K562 (cell line): ENCODE results near the gene ACY1. TPM values are rescaled to one million over a fixed set of nuclear protein-coding genes. Genes with fewer than 3 reads are reported as not detected.

ENCODE experiments used
- ARID4B ChIP-seq: sonication (generic); formaldehyde crosslinking; IDR thresholded peaks from 2 replicates; pipeline ENCODE4 v1.8.0; 2022; ENCODE audit warnings: mild to moderate bottlenecking, missing genetic modification reagents
- ATF7 ChIP-seq: fragments of 450-650 bp; IDR thresholded peaks from 2 replicates; pipeline ENCODE4 v1.7.1; 2014; ENCODE audit warnings: mild to moderate bottlenecking, moderate library complexity
- CBFB ChIP-seq: sonication (generic); formaldehyde crosslinking; IDR thresholded peaks from 2 replicates; pipeline ENCODE4 v1.4.0; 2020; ENCODE audit warnings: mild to moderate bottlenecking, missing genetic modification reagents
- FOXK1 ChIP-seq: sonication (generic); formaldehyde crosslinking; IDR thresholded peaks from 2 replicates; pipeline ENCODE4 v1.8.0; 2022; ENCODE audit warnings: missing genetic modification reagents, mild to moderate bottlenecking, borderline replicate concordance
- FOXK2 ChIP-seq, 2 experiments: fragments of 450-650 bp; IDR thresholded peaks in 1 of 2; conservative IDR thresholded peaks in 1 of 2; 2 replicates each; pipeline ENCODE4 v1.6.1; 2016; ENCODE audit warnings: low read depth in 2 of 2, mild to moderate bottlenecking in 1 of 2
- FOXO4 ChIP-seq: fragments of 450-650 bp; formaldehyde crosslinking; IDR thresholded peaks from 2 replicates; pipeline ENCODE4 v1.4.0; 2020; ENCODE audit warnings: mild to moderate bottlenecking, moderate library complexity
- GABPB1 ChIP-seq: sonication (generic); formaldehyde crosslinking; IDR thresholded peaks from 2 replicates; pipeline ENCODE4 v1.8.0; 2022; ENCODE audit warnings: mild to moderate bottlenecking, missing genetic modification reagents
- HINFP ChIP-seq: fragments of 450-650 bp; conservative IDR thresholded peaks from 2 replicates; pipeline ENCODE4 v1.6.1; 2016; ENCODE audit warnings: missing genetic modification characterization, low read depth, mild to moderate bottlenecking, control low read depth, missing compliant biosample characterization
- POLR2G ChIP-seq: fragments of 200-400 bp; formaldehyde crosslinking; IDR thresholded peaks from 2 replicates; pipeline ENCODE4 v1.6.1; 2017; ENCODE audit warnings: low read depth, mild to moderate bottlenecking, antibody characterized with exemption, low read length, moderate library complexity
- RAD51 ChIP-seq: fragments of 450-650 bp; IDR thresholded peaks from 2 replicates; pipeline ENCODE4 v1.7.1; 2016; ENCODE audit warnings: low read depth, mild to moderate bottlenecking, borderline replicate concordance
- RBFOX2 ChIP-seq: fragments of 200-400 bp; formaldehyde crosslinking; IDR thresholded peaks from 2 replicates; pipeline ENCODE4 v1.6.1; 2017; ENCODE audit warnings: low read depth, mild to moderate bottlenecking, low read length, moderate library complexity
- RBM15 ChIP-seq: fragments of 200-400 bp; formaldehyde crosslinking; IDR thresholded peaks from 2 replicates; pipeline ENCODE4 v1.6.1; 2018; ENCODE audit warnings: mild to moderate bottlenecking, low read length, moderate library complexity; ENCODE audit not compliant: insufficient read depth
- RNF219 ChIP-seq: fragments of 250-450 bp; sonication (Bioruptor Pico); IDR thresholded peaks from 2 replicates; pipeline ENCODE4 v1.5.0; 2022; ENCODE audit warnings: mild to moderate bottlenecking
- SMAD4 ChIP-seq: fragments of 250-450 bp; sonication (Bioruptor Pico); conservative IDR thresholded peaks from 2 replicates; pipeline ENCODE4 v1.8.0; 2021; ENCODE audit warnings: inconsistent platforms, mild to moderate bottlenecking, moderate library complexity
- SMARCA5 ChIP-seq: fragments of 450-650 bp; IDR thresholded peaks from 2 replicates; pipeline ENCODE4 v1.6.1; 2016
- SMC3 ChIP-seq: conservative IDR thresholded peaks from 2 replicates; pipeline ENCODE4 v1.6.1; 2011; ENCODE audit warnings: low read depth, low read length, improper control_type of control experiment; ENCODE audit not compliant: insufficient read depth
- TGIF2 ChIP-seq: sonication (generic); formaldehyde crosslinking; IDR thresholded peaks from 2 replicates; pipeline ENCODE4 v1.8.1; 2022; ENCODE audit warnings: mild to moderate bottlenecking, missing genetic modification reagents, moderate library complexity
- ZNF77 ChIP-seq: fragments of 250-450 bp; sonication (Bioruptor Pico); IDR thresholded peaks from 2 replicates; pipeline ENCODE4 v1.5.0; 2020
- polyA plus RNA-seq, 8 experiments: library from polyadenylated mRNA; depleted of rRNA in 4 of 8; stranded (reverse) in 5 of 8; unstranded in 3 of 8; fragments of >200 nt; fragmentation: Nextera tagmentation in 2 of 8; fragmentation: Illumina TruSeq in 1 of 8; extraction: Ambion mirVana in 2 of 8; extraction: Trizol in 1 of 8; gene quantifications; 2 replicates each; pipeline versions ENCODE4 v1.2.1 to v1.2.3, GENCODE V29; 2011 to 2014; ENCODE audit warnings: inconsistent platforms in 1 of 8, missing spikeins in 1 of 8
- total RNA-seq, 7 experiments: library from RNA; depleted of rRNA in 6 of 7; stranded (reverse); fragments of >200 nt in 6 of 7; fragmentation: Illumina TruSeq in 2 of 7; extraction: Trizol in 2 of 7; gene quantifications; 2 replicates each; pipeline versions ENCODE4 v1.2.1 to v1.2.3, GENCODE V29; 2011 to 2021; ENCODE audit warnings: low replicate concordance in 1 of 7

The ACY1 gene
- total and polyA plus RNA-seq, 9 of the 15 experiments (the other 6 are each of a cell fraction or from before 2014, with no cell fraction given): 70.7 to 195 (median 123) TPM

GRCh38 chr3:51941798-51942602 lies 41.3 kb upstream of the ACY1 start, which contains the start of the genes PARP3 and RRP9 (continued):
- TF ChIP-seq ARID4B (peak; percentile 80), RBFOX2 (peak; percentile 88), SMAD4 (peak; percentile 28; the same call in 1 of the 2 replicates), CBFB (CRISPR knock-in tag) (no peak), RBM15 (no peak), RNF219 (CRISPR knock-in tag) (no peak), FOXO4 (CRISPR knock-in tag) (no peak), ZNF77 (CRISPR knock-in tag) (no peak), FOXK2 (conservative IDR thresholded peaks at IDR 0.05 in 1 of 2, IDR thresholded peaks at IDR 0.05 in 1 of 2; ENCODE audit: low read depth in 2 of 2) (peak; percentile 84 to 92), SMC3 (peak; percentile 81), TGIF2 (no peak), RAD51 (peak; percentile 40; the same call in 1 of the 2 replicates), POLR2G (peak; percentile 91), ATF7 (peak; percentile 71), HINFP (tag) (no peak), FOXK1 (CRISPR knock-in tag) (no peak), GABPB1 (CRISPR knock-in tag) (peak; percentile 87), SMARCA5 (no peak)
